PC-9 (cell line): Measurements from ENCODE around the gene LYRM1. TPM values are rescaled to one million over a fixed set of nuclear protein-coding genes. Genes with fewer than 3 reads are reported as not detected.
A peak's percentile ranks its signal among the peaks of the same experiment; 100 is the strongest.

Experiments used
- BruUV-seq: library from RNA; stranded (reverse); fragments of 400-500 nt; replicated peaks from 2 replicates; lab custom pipeline; 2021; lab: Mats Ljungman, UMichigan
- CTCF ChIA-PET: fragments of 300-600 bp; sonication (Branson Sonifier 250); formaldehyde crosslinking; loops from one replicate; lab custom pipeline; 2022; ENCODE audit warnings: antibody characterized with exemption; lab: Charles Lee
- POLR2A ChIA-PET: fragments of 300-600 bp; sonication (Branson Sonifier 250); formaldehyde crosslinking; loops from one replicate; lab custom pipeline; 2022; ENCODE audit warnings: antibody characterized with exemption; ENCODE audit not compliant: unreplicated experiment; lab: Charles Lee
- DNase-seq, 2 experiments: peaks; one replicate each; pipeline versions ENCODE4 v3.0.0 to v3.0.0-alpha.2; 2015 to 2022; ENCODE audit warnings: mixed read lengths in 1 of 2
- H2AFZ ChIP-seq: fragments of 200-600 bp; sonication (generic); 2 replicates; pipeline ENCODE4 v1.8.1; 2017; ENCODE audit warnings: antibody characterized with exemption
- H3F3A ChIP-seq: fragments of 200-600 bp; sonication (generic); 2 replicates; pipeline ENCODE4 v1.8.1; 2017; ENCODE audit warnings: antibody characterized with exemption, mild to moderate bottlenecking, low read depth; ENCODE audit not compliant: insufficient read depth
- H3K27ac ChIP-seq: fragments of 200-600 bp; sonication (generic); 2 replicates; pipeline ENCODE4 v1.6.1; 2016; ENCODE audit warnings: mixed run types
- H3K27me3 ChIP-seq: fragments of 200-600 bp; sonication (generic); 2 replicates; pipeline ENCODE4 v1.6.1; 2016; ENCODE audit warnings: low read depth, mixed run types; ENCODE audit not compliant: insufficient read depth
- H3K36me3 ChIP-seq: fragments of 200-600 bp; sonication (generic); 2 replicates; pipeline ENCODE4 v1.6.1; 2016; ENCODE audit warnings: low read depth, mixed run types
- H3K4me1 ChIP-seq: fragments of 200-600 bp; sonication (generic); replicated peaks from 2 replicates; pipeline ENCODE4 v1.6.1; 2016; ENCODE audit warnings: mixed run types; ENCODE audit not compliant: insufficient read depth
- H3K4me2 ChIP-seq: fragments of 200-600 bp; sonication (generic); 2 replicates; pipeline ENCODE4 v1.6.1; 2017; ENCODE audit warnings: mixed run types
- H3K4me3 ChIP-seq: fragments of 200-600 bp; sonication (generic); 2 replicates; pipeline ENCODE4 v1.6.1; 2016; ENCODE audit warnings: mixed run types
- H3K79me2 ChIP-seq: fragments of 200-600 bp; sonication (generic); 2 replicates; pipeline ENCODE4 v1.6.1; 2017; ENCODE audit warnings: low read depth, mixed run types
- H3K9me2 ChIP-seq: fragments of 200-600 bp; sonication (generic); 2 replicates; pipeline ENCODE4 v1.8.1; 2017; ENCODE audit warnings: mild to moderate bottlenecking; ENCODE audit not compliant: insufficient read depth
- H3K9me3 ChIP-seq: fragments of 200-600 bp; sonication (generic); 2 replicates; pipeline ENCODE4 v1.8.1; 2016; ENCODE audit warnings: low read depth; ENCODE audit not compliant: insufficient read depth
- H4K20me1 ChIP-seq: fragments of 200-600 bp; sonication (generic); 2 replicates; pipeline ENCODE4 v1.8.1; 2017; ENCODE audit not compliant: insufficient read depth
- CTCF ChIP-seq: fragments of 200-600 bp; sonication (generic); conservative IDR thresholded peaks from 2 replicates; pipeline ENCODE4 v1.6.1; 2017; ENCODE audit warnings: mixed run types, antibody characterized with exemption, mild to moderate bottlenecking, moderate library complexity
- EZH2 ChIP-seq: fragments of 200-600 bp; sonication (generic); IDR thresholded peaks from 2 replicates; pipeline ENCODE4 v1.8.0; 2017; ENCODE audit warnings: antibody characterized with exemption, low read depth
- intact Hi-C: fragments of 100-400 bp; cut with micrococcal nuclease; formaldehyde crosslinking; loops from one replicate; pipeline ENCODE4 v1.10.0; 2022; ENCODE audit not compliant: unreplicated experiment
- total RNA-seq: library from RNA; stranded (reverse); gene quantifications from 2 replicates; pipeline ENCODE4 v1.2.3, GENCODE V29; 2021

The LYRM1 gene
- total RNA-seq, 1 experiment from 2014 or later, result 51.7 TPM

DNA sequence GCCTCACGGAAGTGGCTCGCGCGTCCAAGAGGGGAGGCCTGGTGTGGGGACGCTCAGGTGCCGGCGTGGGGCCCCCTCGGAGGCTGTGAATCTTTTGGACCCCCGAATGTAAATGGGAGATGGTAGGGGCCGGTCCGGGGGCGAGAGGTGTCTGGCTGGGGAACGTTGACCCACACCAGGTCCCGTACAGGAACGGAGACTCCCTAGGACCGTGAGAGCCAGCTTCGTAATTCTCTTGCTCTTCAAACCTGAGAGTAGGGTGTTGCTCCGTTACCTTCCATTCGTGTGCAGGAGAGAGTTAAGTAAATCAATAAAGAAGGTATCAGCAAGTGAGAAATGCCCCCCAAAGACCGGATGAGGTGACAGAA, 481 bp downstream of the LYRM1 start:
- ChIA-PET POLR2A (interaction anchor here (0.5 to 0.7 kb wide), 3 partner anchors 35 to 288 kb away, joined by 4 to 8 read pairs (median 5); no protein-coding TSS in a partner anchor), CTCF (no interaction called here)
- peak overlapping the region; percentile 99 for H3K27ac ChIP-seq
- intact Hi-C loops, result loop anchor here (1.0 to 5.0 kb wide), 5 partner anchors 10 to 401 kb away; partner anchors contain the start of genes ERI2 and REXO5
- TSS peak; percentile 27 for BruUV-seq
- H3K4me3 ChIP-seq, result peak overlapping the region; percentile 84
- H3K4me1 ChIP-seq, result peaks cover 71% of the 10 kb centered on the region
- no peaks in the 10 kb centered on the region; the same call in 1 of the 2 replicates for H4K20me1 ChIP-seq
- H3K27me3 ChIP-seq, result no peaks in the 10 kb centered on the region
- H3K9me2 ChIP-seq, result no peaks in the 10 kb centered on the region
- H2AFZ ChIP-seq, result peak overlapping the region; percentile 66
- H3K79me2 ChIP-seq, result peaks cover 80% of the 10 kb centered on the region
- H3K4me2 ChIP-seq, result peak overlapping the region; percentile 96
- peaks cover 22% of the 10 kb centered on the region; the same call in 1 of the 2 replicates for H3K36me3 ChIP-seq
- H3F3A ChIP-seq, result peaks cover 51% of the 10 kb centered on the region
- no peak for DNase-seq
- TF ChIP-seq CTCF (no peak), EZH2 (no peak)
- H3K9me3 ChIP-seq, result no peaks in the 10 kb centered on the region

DNA sequence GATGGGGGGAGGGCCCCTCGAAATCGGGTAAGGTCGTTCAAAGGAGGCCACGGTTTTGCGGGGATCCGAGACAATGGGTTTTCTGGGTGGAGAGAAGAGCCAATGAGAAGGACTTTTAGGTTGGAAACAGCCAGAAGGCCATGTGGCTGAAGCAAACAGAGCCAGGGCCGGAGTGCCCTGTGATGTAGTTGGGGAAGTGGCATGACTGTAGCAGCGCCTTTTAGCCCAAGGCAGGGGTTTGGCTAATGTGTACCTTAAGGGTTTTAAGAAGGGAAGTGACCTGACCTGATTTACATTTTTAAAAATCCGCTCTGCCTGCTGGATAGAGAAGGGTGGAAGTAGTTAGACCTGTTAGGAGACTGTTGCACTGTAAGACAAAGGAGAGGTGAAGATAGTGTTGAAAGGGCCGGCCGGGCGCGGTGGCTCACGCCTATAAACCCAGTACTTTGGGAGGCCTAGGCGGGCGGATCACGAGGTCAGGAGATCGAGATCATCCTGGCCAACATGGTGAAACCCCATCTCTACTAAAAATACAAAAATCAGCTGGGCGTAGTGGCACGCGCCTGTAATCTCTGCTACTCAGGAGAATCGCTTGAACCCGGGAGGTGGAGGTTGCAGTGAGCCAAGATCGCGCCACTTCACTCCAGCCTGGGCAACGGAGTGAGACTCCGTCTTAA, 1.0 kb downstream of the LYRM1 start:
- no peaks in the 10 kb centered on the region for H3K27me3 ChIP-seq
- no peak for TF ChIP-seq CTCF
- no peak for TF ChIP-seq EZH2
- peaks cover 75% of the 10 kb centered on the region for H3K79me2 ChIP-seq
- peak; percentile 87 to 97 for DNase-seq
- H3K27ac ChIP-seq, result peak overlapping the region; percentile 99
- BruUV-seq, result TSS peak; percentile 45
- CTCF ChIA-PET, result no interaction called here
- H3K9me3 ChIP-seq, result no peaks in the 10 kb centered on the region
- H3K9me2 ChIP-seq, result no peaks in the 10 kb centered on the region
- no peaks in the 10 kb centered on the region; the same call in 1 of the 2 replicates for H4K20me1 ChIP-seq
- H3F3A ChIP-seq, result peaks cover 57% of the 10 kb centered on the region
- POLR2A ChIA-PET, result no interaction called here
- intact Hi-C loops, result loop anchor here (1.0 to 5.0 kb wide), 5 partner anchors 10 to 401 kb away; partner anchors contain the start of genes ERI2 and REXO5
- H2AFZ ChIP-seq, result peak overlapping the region; percentile 66
- peak overlapping the region; percentile 84 for H3K4me3 ChIP-seq
- peaks cover 74% of the 10 kb centered on the region for H3K4me1 ChIP-seq
- peak overlapping the region; percentile 96 for H3K4me2 ChIP-seq
- peaks cover 17% of the 10 kb centered on the region; the same call in 1 of the 2 replicates for H3K36me3 ChIP-seq

- peaks cover 71% of the 10 kb centered on the region for H3K79me2 ChIP-seq
- BruUV-seq, result no TSS peak
- peaks cover 65% of the 10 kb centered on the region for H3F3A ChIP-seq
- ChIA-PET POLR2A (no interaction called here), CTCF (no interaction called here)
- H3K4me2 ChIP-seq, result peak overlapping the region; percentile 96
- peaks cover 10% of the 10 kb centered on the region; the same call in 1 of the 2 replicates for H3K36me3 ChIP-seq
- H3K9me3 ChIP-seq, result no peaks in the 10 kb centered on the region
- no peaks in the 10 kb centered on the region; the same call in 1 of the 2 replicates for H4K20me1 ChIP-seq
- no peak for DNase-seq
- peaks cover 77% of the 10 kb centered on the region for H3K4me1 ChIP-seq
- no peaks in the 10 kb centered on the region for H3K27me3 ChIP-seq
- peak overlapping the region; percentile 99 for H3K27ac ChIP-seq
- H3K9me2 ChIP-seq, result no peaks in the 10 kb centered on the region
- TF ChIP-seq CTCF, result no peak
- no peak for TF ChIP-seq EZH2
- H3K4me3 ChIP-seq, result peak overlapping the region; percentile 84
- intact Hi-C loops, result loop anchor here (5.0 kb wide), 2 partner anchors 50 to 400 kb away; no protein-coding TSS in a partner anchor
- no peak overlapping the region for H2AFZ ChIP-seq
Measured at GRCh38 chr16:20902426-20902825, 1.9 kb downstream of the LYRM1 start.
